ENCODE data around the gene SLC25A10. TPM values are rescaled to one million over a fixed set of nuclear protein-coding genes. Genes with fewer than 3 reads are reported as not detected.

SLC25A10 gene
- total RNA-seq, 1 donor from 2014 or later, result 6.3 TPM

DNA sequence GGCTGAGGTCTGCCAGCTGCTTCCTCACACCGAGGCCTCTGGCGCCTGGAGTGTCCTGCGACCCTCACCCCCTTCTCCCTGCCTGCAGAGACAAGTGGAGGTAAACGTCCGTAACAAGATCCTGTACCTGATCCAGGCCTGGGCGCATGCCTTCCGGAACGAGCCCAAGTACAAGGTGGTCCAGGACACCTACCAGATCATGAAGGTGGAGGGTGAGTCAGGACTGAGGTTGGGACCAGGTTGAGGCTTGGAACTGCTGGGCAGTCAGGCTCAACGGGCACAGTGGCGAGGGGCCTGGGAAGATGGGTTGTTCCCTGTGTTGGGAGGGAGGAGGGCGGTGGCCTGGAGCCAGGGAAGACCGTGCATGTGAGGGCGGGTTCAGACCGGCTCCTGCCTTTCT, 23.5 kb upstream of the SLC25A10 start:
- no peak overlapping the region for H3K27ac ChIP-seq
- H3K4me1 ChIP-seq, result peaks cover 18% of the 10 kb centered on the region
- ATAC-seq (no peak), DNase-seq (no peak)
- peaks cover 80% of the 10 kb centered on the region for H3K36me3 ChIP-seq
- H3K9me3 ChIP-seq, result no peaks in the 10 kb centered on the region
- H3K4me3 ChIP-seq, result no peak overlapping the region
- no peaks in the 10 kb centered on the region for H3K27me3 ChIP-seq
- intact Hi-C loops (cut with DNase I), result no loop called here
- TF ChIP-seq, protein P1, sequence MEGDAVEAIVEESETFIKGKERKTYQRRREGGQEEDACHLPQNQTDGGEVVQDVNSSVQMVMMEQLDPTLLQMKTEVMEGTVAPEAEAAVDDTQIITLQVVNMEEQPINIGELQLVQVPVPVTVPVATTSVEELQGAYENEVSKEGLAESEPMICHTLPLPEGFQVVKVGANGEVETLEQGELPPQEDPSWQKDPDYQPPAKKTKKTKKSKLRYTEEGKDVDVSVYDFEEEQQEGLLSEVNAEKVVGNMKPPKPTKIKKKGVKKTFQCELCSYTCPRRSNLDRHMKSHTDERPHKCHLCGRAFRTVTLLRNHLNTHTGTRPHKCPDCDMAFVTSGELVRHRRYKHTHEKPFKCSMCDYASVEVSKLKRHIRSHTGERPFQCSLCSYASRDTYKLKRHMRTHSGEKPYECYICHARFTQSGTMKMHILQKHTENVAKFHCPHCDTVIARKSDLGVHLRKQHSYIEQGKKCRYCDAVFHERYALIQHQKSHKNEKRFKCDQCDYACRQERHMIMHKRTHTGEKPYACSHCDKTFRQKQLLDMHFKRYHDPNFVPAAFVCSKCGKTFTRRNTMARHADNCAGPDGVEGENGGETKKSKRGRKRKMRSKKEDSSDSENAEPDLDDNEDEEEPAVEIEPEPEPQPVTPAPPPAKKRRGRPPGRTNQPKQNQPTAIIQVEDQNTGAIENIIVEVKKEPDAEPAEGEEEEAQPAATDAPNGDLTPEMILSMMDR (IDR thresholded peaks at IDR 0.05), result no peak

DNA sequence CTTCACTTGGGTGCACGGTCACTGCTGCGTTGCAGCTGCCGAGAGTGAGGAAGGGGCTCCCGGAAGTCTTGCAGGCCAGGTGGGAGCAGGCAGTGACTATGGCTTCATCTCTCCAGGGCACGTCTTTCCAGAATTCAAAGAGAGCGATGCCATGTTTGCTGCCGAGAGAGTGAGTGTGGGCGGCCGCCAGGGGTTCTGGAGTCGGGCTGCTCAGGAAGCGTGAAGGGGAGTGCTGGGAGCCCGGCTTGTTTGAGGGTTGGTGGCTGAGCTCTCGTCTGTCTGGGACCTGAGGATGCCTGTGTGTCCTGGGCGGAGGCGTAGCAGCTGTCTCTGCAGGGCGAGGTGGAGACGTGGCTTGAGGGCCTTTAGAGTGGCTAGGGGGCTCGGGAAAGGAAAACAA, 22.0 kb upstream of the SLC25A10 start:
- no peak overlapping the region for H3K27ac ChIP-seq
- TF ChIP-seq, protein P1 (IDR thresholded peaks at IDR 0.05), result no peak
- H3K27me3 ChIP-seq, result no peaks in the 10 kb centered on the region
- intact Hi-C loops (cut with DNase I), result no loop called here
- peaks cover 10% of the 10 kb centered on the region for H3K4me1 ChIP-seq
- ATAC-seq, result no peak
- H3K36me3 ChIP-seq, result peaks cover 95% of the 10 kb centered on the region
- DNase-seq, result no peak
- H3K9me3 ChIP-seq, result no peaks in the 10 kb centered on the region
- H3K4me3 ChIP-seq, result no peak overlapping the region

DNA sequence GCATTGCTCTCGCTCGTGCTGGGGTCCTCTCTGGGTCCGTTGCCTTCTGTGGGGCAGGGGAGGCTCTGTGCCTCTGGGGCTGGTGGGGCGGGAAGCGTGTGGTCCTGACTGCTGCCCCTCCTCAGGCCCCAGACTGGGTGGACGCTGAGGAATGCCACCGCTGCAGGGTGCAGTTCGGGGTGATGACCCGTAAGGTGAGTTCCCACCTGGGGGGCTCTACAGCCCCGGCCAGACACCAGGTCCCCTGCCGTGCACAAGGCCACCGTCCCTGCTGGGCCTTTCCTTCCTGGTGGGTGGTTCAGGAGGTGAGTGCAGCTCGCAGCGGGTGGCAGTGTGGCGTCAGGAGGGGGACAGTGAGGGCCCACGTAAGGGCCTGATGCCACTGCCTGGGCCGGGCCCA, 21.5 kb upstream of the SLC25A10 start:
- H3K9me3 ChIP-seq, result no peaks in the 10 kb centered on the region
- H3K4me1 ChIP-seq, result peaks cover 5% of the 10 kb centered on the region
- TF ChIP-seq, protein P1 (IDR thresholded peaks at IDR 0.05), result no peak
- intact Hi-C loops (cut with DNase I), result no loop called here
- DNase-seq, result no peak
- no peak overlapping the region for H3K27ac ChIP-seq
- peaks cover 97% of the 10 kb centered on the region for H3K36me3 ChIP-seq
- H3K27me3 ChIP-seq, result no peaks in the 10 kb centered on the region
- no peak overlapping the region for H3K4me3 ChIP-seq
- no peak for ATAC-seq

DNA sequence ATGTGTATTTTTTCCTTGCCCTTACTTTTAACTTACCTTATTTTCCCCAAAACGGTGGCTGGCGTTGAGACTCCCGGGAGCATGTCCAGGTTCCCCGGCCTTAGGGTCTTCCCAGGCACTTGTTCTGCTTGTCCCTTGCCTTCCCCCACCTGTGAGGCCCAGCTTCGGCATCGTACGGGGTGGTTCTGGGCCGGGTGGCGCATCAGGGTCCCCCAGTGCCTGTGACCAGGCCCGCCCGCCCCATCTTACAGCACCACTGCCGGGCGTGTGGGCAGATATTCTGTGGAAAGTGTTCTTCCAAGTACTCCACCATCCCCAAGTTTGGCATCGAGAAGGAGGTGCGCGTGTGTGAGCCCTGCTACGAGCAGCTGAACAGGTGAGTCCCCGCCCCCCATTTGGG, 20.9 kb upstream of the SLC25A10 start:
- intact Hi-C loops (cut with DNase I), result no loop called here
- no peak for DNase-seq
- Histone ChIP-seq H3K4me1 (no peaks in the 10 kb centered on the region), H3K4me3 (no peak overlapping the region), H3K36me3 (peaks cover 97% of the 10 kb centered on the region), H3K9me3 (no peaks in the 10 kb centered on the region), H3K27ac (no peak overlapping the region), H3K27me3 (no peaks in the 10 kb centered on the region)
- ATAC-seq, result no peak
- TF ChIP-seq, protein P1 (IDR thresholded peaks at IDR 0.05), result no peak

DNA sequence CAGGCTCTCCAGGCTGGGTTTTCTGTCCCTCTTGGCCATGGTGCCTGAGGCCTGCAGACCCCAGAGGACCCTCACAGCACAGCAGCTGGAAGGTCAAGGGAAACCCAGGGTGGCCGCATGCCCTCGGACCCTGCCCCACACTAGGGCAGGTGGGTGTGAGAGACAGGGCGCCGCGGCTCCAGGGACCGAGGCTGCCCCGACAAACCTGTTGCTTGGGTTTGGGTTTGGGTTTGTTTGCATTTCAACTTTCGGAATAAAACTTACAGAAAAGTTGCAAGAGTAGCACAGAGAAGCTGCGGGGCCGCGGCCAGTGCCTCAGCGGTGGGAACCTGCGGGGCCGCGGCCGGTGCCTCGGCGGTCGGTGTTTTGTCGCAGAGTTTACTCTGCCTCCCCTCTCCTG, 20.5 kb upstream of the SLC25A10 start:
- no peak overlapping the region for H3K27ac ChIP-seq
- H3K4me3 ChIP-seq, result no peak overlapping the region
- H3K9me3 ChIP-seq, result no peaks in the 10 kb centered on the region
- TF ChIP-seq, protein P1 (IDR thresholded peaks at IDR 0.05), result no peak
- intact Hi-C loops (cut with DNase I), result no loop called here
- DNase-seq (no peak), ATAC-seq (no peak)
- no peaks in the 10 kb centered on the region for H3K27me3 ChIP-seq
- H3K36me3 ChIP-seq, result peaks cover 97% of the 10 kb centered on the region
- H3K4me1 ChIP-seq, result no peaks in the 10 kb centered on the region

DNA sequence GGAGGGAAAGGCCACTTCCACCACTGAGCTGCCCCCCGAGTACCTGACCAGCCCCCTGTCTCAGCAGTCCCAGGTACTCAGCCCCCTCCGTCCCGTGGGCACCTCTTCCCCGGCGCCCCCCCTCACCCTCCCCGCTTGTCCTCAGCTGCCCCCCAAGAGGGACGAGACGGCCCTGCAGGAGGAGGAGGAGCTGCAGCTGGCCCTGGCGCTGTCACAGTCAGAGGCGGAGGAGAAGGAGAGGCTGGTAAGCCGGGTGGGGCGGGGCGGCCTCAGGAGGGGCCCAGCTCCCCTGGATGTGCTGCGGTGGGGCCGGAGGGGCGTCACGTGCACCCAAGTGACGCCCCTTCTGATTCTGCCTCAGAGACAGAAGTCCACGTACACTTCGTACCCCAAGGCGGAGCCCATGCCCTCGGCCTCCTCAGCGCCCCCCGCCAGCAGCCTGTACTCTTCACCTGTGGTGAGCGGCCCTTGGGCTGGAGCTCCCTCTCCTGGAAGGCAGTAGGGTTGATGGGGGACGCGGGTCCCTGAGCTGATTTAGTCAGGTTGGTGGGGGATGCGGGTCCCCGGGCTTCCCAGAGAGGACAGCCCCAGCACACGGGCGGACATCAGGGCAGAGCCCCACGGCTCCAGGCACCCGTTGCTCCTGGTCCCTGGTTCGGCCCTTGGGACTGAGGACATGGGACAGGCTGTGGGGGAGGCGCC, 18.4 kb upstream of the SLC25A10 start:
- TF ChIP-seq, protein P1 (IDR thresholded peaks at IDR 0.05), result no peak
- Histone ChIP-seq H3K4me1 (no peaks in the 10 kb centered on the region), H3K9me3 (no peaks in the 10 kb centered on the region), H3K27ac (no peak overlapping the region), H3K27me3 (no peaks in the 10 kb centered on the region), H3K4me3 (no peak overlapping the region), H3K36me3 (peaks cover 97% of the 10 kb centered on the region)
- intact Hi-C loops (cut with DNase I), result no loop called here
- ATAC-seq, result no peak
- DNase-seq, result no peak

Data from upper lobe of right lung (tissue), 1 donor.